ENCODE measurements around the gene IL9R. TPM values are rescaled to one million over a fixed set of nuclear protein-coding genes. Genes with fewer than 3 reads are reported as not detected.

The IL9R gene
- total and polyA plus RNA-seq, 10 of the 15 experiments (the other 5 are each of a cell fraction or from before 2014, with no cell fraction given): 0.47 to 5.9 (median 2.4) TPM

GRCh38 chrX:155997436-155997835 lies at the start of gene IL9R (continued):
- TF ChIP-seq SKIL (IDR thresholded peaks at IDR 0.05; ENCODE audit: low read depth, poor library complexity, severe bottlenecking) (peak; percentile 84), CREM (IDR thresholded peaks at IDR 0.05; ENCODE audit: low read depth) (peak; percentile 78), BACH1 (IDR thresholded peaks at IDR 0.05; ENCODE audit: borderline replicate concordance) (no peak)

GRCh38 chrX:155949098-155949497 lies 48.4 kb upstream of the IL9R start:
- Histone ChIP-seq H3K27me3 (replicated peaks in 1 of 2; ENCODE audit: control insufficient read depth in 2 of 2, insufficient read depth in 2 of 2, low read length in 1 of 2) (no peaks in the 10 kb centered on the region), H2AFZ (ENCODE audit: control insufficient read depth, low read depth, low read length) (no peak overlapping the region), H3K9ac (ENCODE audit: control insufficient read depth, insufficient read depth, low read length) (no peak overlapping the region), H3K9me3 (replicated peaks; ENCODE audit: control insufficient read depth, insufficient read depth, low read length) (no peaks in the 10 kb centered on the region; the same call in 2 of the 3 replicates), H3K4me1 (ENCODE audit: control insufficient read depth, insufficient read depth, low read length) (no peaks in the 10 kb centered on the region), H4K20me1 (ENCODE audit: control insufficient read depth, insufficient read depth) (no peaks in the 10 kb centered on the region), H3K4me2 (ENCODE audit: control insufficient read depth, insufficient read depth) (no peak overlapping the region), H3K27ac (ENCODE audit: control insufficient read depth, insufficient read depth) (no peak overlapping the region), H3K4me3 (no peak overlapping the region), H3K36me3 (ENCODE audit: control insufficient read depth in 2 of 2, insufficient read depth in 2 of 2, low read length in 1 of 2) (no peaks in the 10 kb centered on the region; a peak in 1 of 4 replicates), H3K79me2 (ENCODE audit: control insufficient read depth, insufficient read depth, low read length) (no peaks in the 10 kb centered on the region)
- ATAC-seq (no peak), FAIRE-seq (no peak), DNase-seq (ENCODE audit: low read depth, low spot score) (no peak)
- 98% methylated on average over 2 of the region's 2 CpGs for WGBS (ENCODE audit: insufficient coverage, insufficient replicate concordance, low lambda C conversion rate, missing lambda C conversion rate)
- BruUV-seq (replicated peaks): no TSS peak
- CTCF ChIA-PET: no interaction called here
- in situ Hi-C loops (cut with MboI): no loop called here
- RAD21 ChIA-PET (ENCODE audit: unreplicated experiment): no interaction called here
- POLR2A ChIA-PET: no interaction called here
- intact Hi-C loops (cut with micrococcal nuclease; ENCODE audit: unreplicated experiment): no loop called here
- SMC1A ChIA-PET (ENCODE audit: uncharacterized antibody, unreplicated experiment): no interaction called here
- TF ChIP-seq SMAD5 (IDR thresholded peaks at IDR 0.05; ENCODE audit: low read depth): no peak

Data from GM12878 (cell line).